Measurements from ENCODE around the gene RBM33. TPM values are rescaled to one million over a fixed set of nuclear protein-coding genes. Genes with fewer than 3 reads are reported as not detected.

RBM33 gene
- total RNA-seq, 1 experiment from 2014 or later = 81.8 TPM

DNA sequence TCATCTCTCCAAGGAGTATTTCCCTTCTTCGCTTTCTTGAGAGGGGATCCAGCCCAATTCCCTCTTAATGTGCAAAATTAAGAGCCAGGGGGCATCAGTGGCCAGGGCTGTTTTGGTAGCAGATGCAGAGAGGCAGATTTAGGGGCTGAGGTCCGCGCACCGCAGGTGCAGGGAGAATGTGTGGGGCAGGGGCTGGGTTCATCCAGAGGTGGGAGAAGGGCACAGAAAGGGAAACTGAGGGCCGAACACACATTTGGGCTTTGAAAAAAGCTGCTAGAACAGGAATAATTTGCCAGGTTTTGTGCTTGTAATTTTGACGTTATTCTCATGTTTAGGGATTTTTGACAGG, 174.3 kb downstream of the RBM33 start:
- H3K27ac Mint-ChIP-seq = no peak overlapping the region

DNA sequence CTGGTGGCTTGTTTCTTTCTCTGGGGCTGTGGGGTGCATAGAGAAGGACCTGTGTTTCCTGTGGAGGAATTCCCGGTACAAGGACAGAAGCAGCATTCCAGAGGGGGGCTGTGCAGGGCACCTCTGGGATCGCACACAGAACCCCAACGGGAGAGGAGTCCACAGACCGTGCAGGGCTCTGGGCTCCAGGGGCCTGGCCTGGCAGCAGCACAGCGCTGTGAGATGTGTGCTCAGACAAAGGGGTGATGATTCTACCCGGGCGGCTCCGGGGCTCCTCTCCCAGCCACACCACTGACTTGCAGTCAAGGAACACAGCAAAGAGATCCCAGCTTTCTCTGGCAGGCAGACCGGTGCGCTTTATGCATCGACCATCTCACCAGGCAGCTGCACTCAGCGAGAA, 174.7 kb downstream of the RBM33 start:
- Mint-ChIP-seq H3K4me1 (peaks cover 4% of the 10 kb centered on the region; the same call in 1 of the 2 replicates), H3K27me3 (ENCODE audit: low read depth) (peaks cover 19% of the 10 kb centered on the region), H3K36me3 (no peaks in the 10 kb centered on the region), H3K9me3 (peaks cover 3% of the 10 kb centered on the region), H3K4me3 (no peak overlapping the region), H3K27ac (no peak overlapping the region)
- TF ChIP-seq TP53 (CRISPR knock-in tag; IDR thresholded peaks at IDR 0.05) = no peak
- DNase-seq (ENCODE audit: low spot score) = no peak
- ChIA-PET CTCF (no interaction called here), POLR2A (no interaction called here)
- ATAC-seq = no peak

More for the DNA sequence above, 174.3 kb downstream of the RBM33 start:
- Mint-ChIP-seq H3K4me1 (peaks cover 8% of the 10 kb centered on the region), H3K9me3 (peaks cover 3% of the 10 kb centered on the region), H3K36me3 (no peaks in the 10 kb centered on the region), H3K4me3 (no peak overlapping the region), H3K27me3 (ENCODE audit: low read depth) (peaks cover 23% of the 10 kb centered on the region)
- DNase-seq (ENCODE audit: low spot score) (no peak), ATAC-seq (no peak)
- ChIA-PET POLR2A (no interaction called here), CTCF (no interaction called here)
- TF ChIP-seq, protein P1, sequence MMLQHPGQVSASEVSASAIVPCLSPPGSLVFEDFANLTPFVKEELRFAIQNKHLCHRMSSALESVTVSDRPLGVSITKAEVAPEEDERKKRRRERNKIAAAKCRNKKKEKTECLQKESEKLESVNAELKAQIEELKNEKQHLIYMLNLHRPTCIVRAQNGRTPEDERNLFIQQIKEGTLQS (CRISPR knock-in tag; conservative IDR thresholded peaks at IDR 0.05) = no peak
- no peak for TF ChIP-seq SP1 (CRISPR knock-in tag; conservative IDR thresholded peaks at IDR 0.05)
- TF ChIP-seq KAT7 (CRISPR knock-in tag; IDR thresholded peaks at IDR 0.05; ENCODE audit: borderline replicate concordance) = no peak
- TF ChIP-seq TCF7 (CRISPR knock-in tag; IDR thresholded peaks at IDR 0.05; ENCODE audit: low read depth) = no peak
- no peak for TF ChIP-seq ETV6 (CRISPR knock-in tag; IDR thresholded peaks at IDR 0.05)
- TF ChIP-seq NFE2L1 (CRISPR knock-in tag; IDR thresholded peaks at IDR 0.05) = no peak
- TF ChIP-seq, protein P2, sequence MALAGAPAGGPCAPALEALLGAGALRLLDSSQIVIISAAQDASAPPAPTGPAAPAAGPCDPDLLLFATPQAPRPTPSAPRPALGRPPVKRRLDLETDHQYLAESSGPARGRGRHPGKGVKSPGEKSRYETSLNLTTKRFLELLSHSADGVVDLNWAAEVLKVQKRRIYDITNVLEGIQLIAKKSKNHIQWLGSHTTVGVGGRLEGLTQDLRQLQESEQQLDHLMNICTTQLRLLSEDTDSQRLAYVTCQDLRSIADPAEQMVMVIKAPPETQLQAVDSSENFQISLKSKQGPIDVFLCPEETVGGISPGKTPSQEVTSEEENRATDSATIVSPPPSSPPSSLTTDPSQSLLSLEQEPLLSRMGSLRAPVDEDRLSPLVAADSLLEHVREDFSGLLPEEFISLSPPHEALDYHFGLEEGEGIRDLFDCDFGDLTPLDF (CRISPR knock-in tag; IDR thresholded peaks at IDR 0.05) = no peak
- TF ChIP-seq GABPB1 (CRISPR knock-in tag; IDR thresholded peaks at IDR 0.05) = no peak

DNA sequence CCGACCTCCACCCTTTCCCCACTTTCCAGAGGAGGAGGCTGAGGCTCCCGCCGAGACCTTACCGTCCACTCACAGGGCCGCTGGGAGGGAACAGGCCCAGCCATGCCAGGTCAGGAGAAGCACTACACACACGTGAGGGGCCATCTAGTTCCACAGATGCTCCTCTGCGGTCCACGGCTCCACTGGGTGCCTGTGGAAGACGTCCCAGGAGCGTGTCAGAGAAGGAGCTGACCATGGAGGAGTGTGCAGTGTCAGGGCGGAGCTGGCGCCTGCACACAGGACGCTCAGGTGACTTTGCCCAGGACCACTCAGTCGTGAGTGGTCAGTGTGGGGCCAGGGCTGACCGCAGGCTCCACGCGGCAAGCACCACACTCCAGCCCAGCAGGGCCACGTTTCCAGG, 175.8 kb downstream of the RBM33 start:
- DNase-seq (ENCODE audit: low spot score) (no peak), ATAC-seq (no peak)
- H3K27me3 Mint-ChIP-seq (ENCODE audit: low read depth) = peaks cover 11% of the 10 kb centered on the region
- TF ChIP-seq ZNF232 (CRISPR knock-in tag; IDR thresholded peaks at IDR 0.05) (no peak), MYBL2 (CRISPR knock-in tag; IDR thresholded peaks at IDR 0.05) (no peak), JUN (CRISPR knock-in tag; IDR thresholded peaks at IDR 0.05) (no peak)
- TF ChIP-seq, protein P3, sequence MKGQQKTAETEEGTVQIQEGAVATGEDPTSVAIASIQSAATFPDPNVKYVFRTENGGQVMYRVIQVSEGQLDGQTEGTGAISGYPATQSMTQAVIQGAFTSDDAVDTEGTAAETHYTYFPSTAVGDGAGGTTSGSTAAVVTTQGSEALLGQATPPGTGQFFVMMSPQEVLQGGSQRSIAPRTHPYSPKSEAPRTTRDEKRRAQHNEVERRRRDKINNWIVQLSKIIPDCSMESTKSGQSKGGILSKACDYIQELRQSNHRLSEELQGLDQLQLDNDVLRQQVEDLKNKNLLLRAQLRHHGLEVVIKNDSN (CRISPR knock-in tag; IDR thresholded peaks at IDR 0.05) = no peak
- TF ChIP-seq, protein P4, sequence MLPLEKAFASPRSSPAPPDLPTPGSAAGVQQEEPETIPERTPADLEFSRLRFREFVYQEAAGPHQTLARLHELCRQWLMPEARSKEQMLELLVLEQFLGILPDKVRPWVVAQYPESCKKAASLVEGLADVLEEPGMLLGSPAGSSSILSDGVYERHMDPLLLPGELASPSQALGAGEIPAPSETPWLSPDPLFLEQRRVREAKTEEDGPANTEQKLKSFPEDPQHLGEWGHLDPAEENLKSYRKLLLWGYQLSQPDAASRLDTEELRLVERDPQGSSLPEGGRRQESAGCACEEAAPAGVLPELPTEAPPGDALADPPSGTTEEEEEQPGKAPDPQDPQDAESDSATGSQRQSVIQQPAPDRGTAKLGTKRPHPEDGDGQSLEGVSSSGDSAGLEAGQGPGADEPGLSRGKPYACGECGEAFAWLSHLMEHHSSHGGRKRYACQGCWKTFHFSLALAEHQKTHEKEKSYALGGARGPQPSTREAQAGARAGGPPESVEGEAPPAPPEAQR (CRISPR knock-in tag; IDR thresholded peaks at IDR 0.05) = no peak
- ChIA-PET POLR2A (no interaction called here), CTCF (no interaction called here)
- H3K9me3 Mint-ChIP-seq = peaks cover 5% of the 10 kb centered on the region
- H3K4me1 Mint-ChIP-seq = peaks cover 4% of the 10 kb centered on the region; the same call in 1 of the 2 replicates
- no peaks in the 10 kb centered on the region for H3K36me3 Mint-ChIP-seq
- no peak overlapping the region for H3K27ac Mint-ChIP-seq
- no peak overlapping the region for H3K4me3 Mint-ChIP-seq

DNA sequence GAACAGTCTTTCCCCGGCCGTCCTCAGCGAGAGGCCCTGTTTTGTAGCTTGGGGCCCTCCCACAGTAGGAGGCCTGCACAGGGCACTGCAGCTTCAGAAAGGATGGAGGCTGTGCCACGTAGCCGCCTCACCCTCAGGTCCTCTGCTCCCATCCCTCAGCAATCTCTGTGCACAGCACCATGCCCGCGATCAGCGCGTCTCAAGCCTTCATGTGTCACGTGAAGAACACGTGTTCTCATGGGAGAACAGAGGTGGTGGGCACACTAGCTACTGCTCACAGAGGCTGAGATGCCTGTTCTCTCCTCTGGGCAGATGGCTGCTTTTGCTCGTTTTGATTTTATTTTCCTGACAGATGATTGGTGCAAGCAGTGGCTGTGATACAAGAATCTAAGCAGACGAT, 176.3 kb downstream of the RBM33 start:
- Mint-ChIP-seq H3K36me3 (no peaks in the 10 kb centered on the region), H3K27me3 (ENCODE audit: low read depth) (peaks cover 5% of the 10 kb centered on the region), H3K4me1 (no peaks in the 10 kb centered on the region), H3K9me3 (peaks cover 8% of the 10 kb centered on the region), H3K4me3 (no peak overlapping the region), H3K27ac (no peak overlapping the region)
- POLR2A ChIA-PET = no interaction called here
- ATAC-seq = no peak
- CTCF ChIA-PET = no interaction called here
- no peak for DNase-seq (ENCODE audit: low spot score)
- no peak for TF ChIP-seq SMAD3 (CRISPR knock-in tag; IDR thresholded peaks at IDR 0.05; ENCODE audit: borderline replicate concordance)
- TF ChIP-seq, protein P5, sequence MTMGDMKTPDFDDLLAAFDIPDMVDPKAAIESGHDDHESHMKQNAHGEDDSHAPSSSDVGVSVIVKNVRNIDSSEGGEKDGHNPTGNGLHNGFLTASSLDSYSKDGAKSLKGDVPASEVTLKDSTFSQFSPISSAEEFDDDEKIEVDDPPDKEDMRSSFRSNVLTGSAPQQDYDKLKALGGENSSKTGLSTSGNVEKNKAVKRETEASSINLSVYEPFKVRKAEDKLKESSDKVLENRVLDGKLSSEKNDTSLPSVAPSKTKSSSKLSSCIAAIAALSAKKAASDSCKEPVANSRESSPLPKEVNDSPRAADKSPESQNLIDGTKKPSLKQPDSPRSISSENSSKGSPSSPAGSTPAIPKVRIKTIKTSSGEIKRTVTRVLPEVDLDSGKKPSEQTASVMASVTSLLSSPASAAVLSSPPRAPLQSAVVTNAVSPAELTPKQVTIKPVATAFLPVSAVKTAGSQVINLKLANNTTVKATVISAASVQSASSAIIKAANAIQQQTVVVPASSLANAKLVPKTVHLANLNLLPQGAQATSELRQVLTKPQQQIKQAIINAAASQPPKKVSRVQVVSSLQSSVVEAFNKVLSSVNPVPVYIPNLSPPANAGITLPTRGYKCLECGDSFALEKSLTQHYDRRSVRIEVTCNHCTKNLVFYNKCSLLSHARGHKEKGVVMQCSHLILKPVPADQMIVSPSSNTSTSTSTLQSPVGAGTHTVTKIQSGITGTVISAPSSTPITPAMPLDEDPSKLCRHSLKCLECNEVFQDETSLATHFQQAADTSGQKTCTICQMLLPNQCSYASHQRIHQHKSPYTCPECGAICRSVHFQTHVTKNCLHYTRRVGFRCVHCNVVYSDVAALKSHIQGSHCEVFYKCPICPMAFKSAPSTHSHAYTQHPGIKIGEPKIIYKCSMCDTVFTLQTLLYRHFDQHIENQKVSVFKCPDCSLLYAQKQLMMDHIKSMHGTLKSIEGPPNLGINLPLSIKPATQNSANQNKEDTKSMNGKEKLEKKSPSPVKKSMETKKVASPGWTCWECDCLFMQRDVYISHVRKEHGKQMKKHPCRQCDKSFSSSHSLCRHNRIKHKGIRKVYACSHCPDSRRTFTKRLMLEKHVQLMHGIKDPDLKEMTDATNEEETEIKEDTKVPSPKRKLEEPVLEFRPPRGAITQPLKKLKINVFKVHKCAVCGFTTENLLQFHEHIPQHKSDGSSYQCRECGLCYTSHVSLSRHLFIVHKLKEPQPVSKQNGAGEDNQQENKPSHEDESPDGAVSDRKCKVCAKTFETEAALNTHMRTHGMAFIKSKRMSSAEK (CRISPR knock-in tag; IDR thresholded peaks at IDR 0.05; ENCODE audit: borderline replicate concordance) = no peak
- TF ChIP-seq ELF4 (CRISPR knock-in tag; IDR thresholded peaks at IDR 0.05; ENCODE audit: low read depth) = no peak
- TF ChIP-seq, protein P6, sequence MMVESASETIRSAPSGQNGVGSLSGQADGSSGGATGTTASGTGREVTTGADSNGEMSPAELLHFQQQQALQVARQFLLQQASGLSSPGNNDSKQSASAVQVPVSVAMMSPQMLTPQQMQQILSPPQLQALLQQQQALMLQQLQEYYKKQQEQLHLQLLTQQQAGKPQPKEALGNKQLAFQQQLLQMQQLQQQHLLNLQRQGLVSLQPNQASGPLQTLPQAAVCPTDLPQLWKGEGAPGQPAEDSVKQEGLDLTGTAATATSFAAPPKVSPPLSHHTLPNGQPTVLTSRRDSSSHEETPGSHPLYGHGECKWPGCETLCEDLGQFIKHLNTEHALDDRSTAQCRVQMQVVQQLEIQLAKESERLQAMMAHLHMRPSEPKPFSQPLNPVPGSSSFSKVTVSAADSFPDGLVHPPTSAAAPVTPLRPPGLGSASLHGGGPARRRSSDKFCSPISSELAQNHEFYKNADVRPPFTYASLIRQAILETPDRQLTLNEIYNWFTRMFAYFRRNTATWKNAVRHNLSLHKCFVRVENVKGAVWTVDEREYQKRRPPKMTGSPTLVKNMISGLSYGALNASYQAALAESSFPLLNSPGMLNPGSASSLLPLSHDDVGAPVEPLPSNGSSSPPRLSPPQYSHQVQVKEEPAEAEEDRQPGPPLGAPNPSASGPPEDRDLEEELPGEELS (CRISPR knock-in tag; IDR thresholded peaks at IDR 0.05) = no peak
- TF ChIP-seq ZNF232 (CRISPR knock-in tag; IDR thresholded peaks at IDR 0.05) = no peak
- TF ChIP-seq RELA (CRISPR knock-in tag; IDR thresholded peaks at IDR 0.05; ENCODE audit: borderline replicate concordance) = no peak
- TF ChIP-seq FOXK1 (CRISPR knock-in tag; IDR thresholded peaks at IDR 0.05) = no peak
- TF ChIP-seq ATF1 (CRISPR knock-in tag; IDR thresholded peaks at IDR 0.05) = no peak

Measured in WTC11 (cell line).